Cerebellar nuclear complex (tissue), 1 donor: ENCODE data around the gene RRBP1.

ENCODE experiments used
- DNase-seq, 2 experiments: peaks; one replicate each; lab custom pipeline; 2025; lab: John Stamatoyannopoulos, UW

RRBP1 gene

GRCh38 chr20:17683218-17684076, 1.4 kb upstream of the RRBP1 start:
- DNase-seq, result no peak

DNA sequence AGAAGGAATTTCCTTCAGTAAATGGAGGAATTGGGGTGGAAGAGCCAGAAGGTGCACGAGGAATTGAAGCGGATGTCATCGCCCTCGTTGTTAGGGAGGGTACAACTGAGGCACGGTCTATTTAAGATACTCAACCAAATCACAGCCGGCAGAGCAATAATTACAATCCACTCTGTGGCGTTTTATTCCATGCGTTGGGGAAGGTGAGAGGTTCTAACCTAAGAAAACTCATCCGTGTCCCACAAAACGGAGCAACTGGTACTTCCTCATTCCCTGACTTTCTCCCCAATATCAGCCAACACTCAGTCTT, 802 bp upstream of the RRBP1 start:
- DNase-seq, result no peak

DNA sequence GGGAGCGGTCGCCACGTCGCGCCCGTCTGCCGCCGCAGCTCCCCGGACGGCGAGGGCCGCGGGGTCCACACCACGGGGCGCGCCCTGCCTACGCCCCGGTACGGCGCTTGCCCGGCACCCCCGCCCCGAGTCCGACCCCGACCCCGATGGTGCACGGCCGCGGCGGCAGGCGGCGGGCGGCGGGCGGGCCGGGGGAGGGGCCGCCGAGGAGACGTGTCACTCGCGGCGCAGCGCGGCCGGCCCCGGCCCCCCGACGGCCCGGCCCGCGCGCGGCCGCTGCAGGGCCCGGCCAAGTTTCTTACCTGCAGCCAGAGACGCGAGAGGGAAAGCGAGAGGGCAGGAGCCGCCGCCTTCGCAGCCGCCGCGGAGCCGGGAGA, 328 bp downstream of the RRBP1 start:
- no peak for DNase-seq

GRCh38 chr20:17680836-17681725, 961 bp downstream of the RRBP1 start:
- DNase-seq, result no peak

GRCh38 chr20:17679941-17680835, 1.9 kb downstream of the RRBP1 start:
- no peak for DNase-seq

- no peak for DNase-seq
These were observed 3.2 kb downstream of the RRBP1 start for GRCh38 chr20:17678886-17679285.

DNA sequence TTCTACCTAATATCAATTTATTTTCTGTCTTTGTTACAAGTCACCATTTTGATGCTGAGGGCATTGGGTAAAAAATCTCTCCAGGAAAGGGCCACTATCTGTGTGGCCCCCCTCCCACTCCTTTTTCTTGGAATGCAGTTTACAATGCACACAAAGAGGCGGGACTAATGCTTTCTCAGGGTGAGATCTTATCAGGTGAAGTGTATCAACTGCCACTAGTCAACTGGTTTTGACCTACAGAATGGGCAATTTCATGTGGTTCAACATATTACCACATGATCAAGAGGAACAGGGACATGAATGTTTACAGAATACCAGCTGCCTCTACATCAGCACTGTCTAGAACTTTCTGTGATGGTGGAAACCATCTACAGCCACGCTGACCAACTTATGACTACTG, 3.7 kb downstream of the RRBP1 start:
- DNase-seq, result no peak

- DNase-seq, result no peak
These were observed 5.1 kb downstream of the RRBP1 start for GRCh38 chr20:17676942-17677341.

DNA sequence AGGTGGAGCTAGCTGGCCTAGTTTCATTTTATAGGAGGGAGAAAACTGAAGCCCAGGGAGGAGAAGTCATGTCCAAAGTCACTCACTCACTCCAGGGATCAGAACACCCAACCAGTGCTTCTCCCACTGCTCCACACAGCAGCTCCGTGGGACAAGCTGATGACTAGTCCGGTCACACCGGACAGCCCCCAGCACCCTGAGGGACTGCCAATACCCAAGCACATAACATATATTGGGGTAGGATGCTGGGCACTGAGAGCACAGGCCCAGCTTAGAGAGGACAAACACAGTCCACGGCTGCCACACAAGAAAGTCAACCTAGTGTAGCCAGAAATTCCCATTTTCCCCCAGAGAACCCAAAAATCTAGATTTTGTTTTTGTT, 5.7 kb downstream of the RRBP1 start:
- no peak for DNase-seq

DNA sequence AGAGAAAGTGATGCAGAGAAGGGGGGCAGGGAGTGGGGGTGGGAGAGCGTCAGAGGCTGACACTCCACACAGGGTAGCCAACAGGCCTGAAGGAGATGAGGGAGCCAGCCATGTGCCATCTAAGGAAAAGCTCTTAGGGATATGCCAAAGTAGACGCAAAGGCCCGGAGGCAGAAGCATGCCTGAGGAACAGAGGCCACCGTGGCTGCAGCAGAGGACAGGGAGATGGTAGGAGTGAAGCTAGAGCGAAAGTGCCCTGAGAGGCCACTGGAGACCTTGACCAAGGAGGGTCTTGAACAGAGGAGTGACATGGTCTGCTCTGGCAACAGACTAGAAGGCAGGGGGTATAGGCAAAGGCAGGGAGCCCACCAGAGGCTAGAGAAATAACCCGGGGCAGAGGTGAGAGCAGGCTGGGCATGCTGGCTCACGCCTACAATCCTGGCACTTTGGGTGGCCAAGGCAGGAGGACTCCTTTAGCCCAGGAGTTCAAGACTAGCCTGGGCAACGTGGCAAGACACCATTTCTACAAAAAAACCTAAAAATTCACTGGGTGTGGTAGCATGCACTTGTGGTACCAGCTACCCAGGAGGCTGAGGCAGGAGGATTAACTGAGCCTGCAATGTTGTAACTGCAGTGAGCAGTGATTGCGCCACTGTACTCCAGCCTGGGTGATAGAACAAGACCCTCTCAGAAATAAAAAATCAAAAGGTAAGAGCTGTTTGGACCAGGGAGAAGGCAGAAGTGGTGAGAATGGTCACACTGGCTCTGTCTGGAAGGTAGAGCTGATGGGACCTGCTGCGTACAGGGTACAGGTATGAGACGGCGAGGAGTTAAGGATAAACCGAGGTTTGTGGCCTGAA, 6.3 kb downstream of the RRBP1 start:
- no peak for DNase-seq

- no peak for DNase-seq
These were observed 7.1 kb downstream of the RRBP1 start for GRCh38 chr20:17674722-17675518.

GRCh38 chr20:17673084-17673483, 9.0 kb downstream of the RRBP1 start:
- DNase-seq, result no peak

- no peak for DNase-seq
These were observed 10.5 kb downstream of the RRBP1 start for GRCh38 chr20:17671565-17671964.

DNA sequence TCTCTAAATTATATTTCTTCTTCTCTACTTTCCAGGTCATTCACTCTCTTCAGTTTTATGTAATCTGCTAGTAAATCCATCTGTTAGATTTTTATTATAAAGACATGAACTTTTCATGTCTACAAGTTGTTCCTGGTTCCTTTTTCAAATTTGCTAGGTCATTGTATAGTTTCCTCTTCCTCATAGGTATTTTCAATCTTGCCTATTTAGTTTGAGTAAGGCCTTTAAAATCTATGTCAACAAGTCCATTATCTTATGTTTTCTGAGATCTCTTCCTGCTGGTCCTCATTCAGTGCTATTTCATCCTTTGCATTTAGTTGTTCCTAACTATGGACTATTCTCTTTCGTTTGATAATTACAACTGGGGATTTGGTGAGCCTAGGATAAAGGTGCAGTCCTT, 11.0 kb downstream of the RRBP1 start:
- DNase-seq, result no peak

DNA sequence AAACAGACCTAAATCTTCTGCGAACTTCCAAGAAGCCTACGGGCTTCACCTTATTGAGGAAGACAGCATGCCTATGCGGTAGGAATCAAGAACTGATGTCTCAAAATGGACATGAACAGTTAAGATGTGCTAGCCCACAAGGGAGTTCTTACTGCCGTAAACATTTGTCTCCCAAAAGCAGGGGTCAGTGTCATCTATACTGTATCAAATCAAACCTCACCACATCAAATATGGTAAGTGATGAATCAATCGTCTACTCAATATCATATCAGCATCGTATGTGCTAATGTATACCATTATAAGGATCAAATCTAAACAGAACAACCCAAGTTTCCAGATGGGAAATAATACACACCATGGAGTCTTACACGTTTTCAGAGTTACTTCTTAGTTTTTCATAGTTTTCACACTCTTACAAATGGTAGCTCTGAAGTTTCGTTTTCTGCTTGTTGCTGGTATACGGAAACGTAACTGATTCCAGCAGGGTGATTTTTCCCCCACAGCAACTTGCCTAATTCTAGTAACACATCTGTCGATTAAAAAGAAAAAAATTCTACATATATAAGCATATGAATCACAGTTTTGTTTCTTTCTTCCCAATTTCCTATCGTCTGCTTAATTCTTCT, 12.6 kb downstream of the RRBP1 start:
- no peak for DNase-seq

DNA sequence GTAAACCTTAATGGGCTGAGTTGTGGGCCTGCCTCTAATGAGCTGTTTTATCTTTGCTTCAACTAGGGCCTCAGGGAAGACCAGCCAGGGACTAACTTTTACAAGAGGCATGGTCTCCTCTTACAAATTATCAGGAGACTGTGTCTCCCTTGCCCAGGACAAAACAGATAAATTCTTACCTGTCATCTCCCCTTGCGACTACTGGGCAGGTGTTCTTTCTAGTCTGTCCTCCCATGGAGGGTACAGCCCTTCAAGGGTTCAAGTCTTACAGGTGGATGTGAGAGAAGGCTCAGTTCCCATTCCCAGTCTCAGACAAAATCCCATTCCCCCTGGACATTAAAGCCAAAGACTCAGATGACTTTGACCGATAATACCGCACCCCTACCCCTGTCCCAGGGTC, 13.6 kb downstream of the RRBP1 start:
- no peak for DNase-seq

DNA sequence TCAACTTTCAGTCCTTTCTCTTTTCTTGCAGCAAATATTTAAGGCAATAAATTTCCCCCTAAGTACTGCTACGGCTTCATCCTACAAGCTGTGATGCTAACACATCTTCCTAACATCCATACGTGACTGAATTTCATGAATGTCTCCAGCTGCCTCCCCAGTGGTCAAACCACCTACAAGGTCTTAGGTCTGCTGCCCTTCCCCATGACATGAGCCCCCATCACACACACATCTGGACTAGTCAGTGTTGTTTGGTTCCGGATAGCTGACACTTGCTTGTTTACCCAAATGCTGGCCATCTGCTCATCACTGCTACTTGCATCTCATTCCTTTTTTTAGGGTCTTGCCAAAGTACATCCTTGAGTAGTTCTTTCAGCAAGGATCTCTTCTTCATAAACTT, 14.6 kb downstream of the RRBP1 start:
- DNase-seq, result no peak

GRCh38 chr20:17666481-17666880, 15.6 kb downstream of the RRBP1 start:
- no peak for DNase-seq

- no peak for DNase-seq
These were observed 16.3 kb downstream of the RRBP1 start for GRCh38 chr20:17665756-17666155.

DNA sequence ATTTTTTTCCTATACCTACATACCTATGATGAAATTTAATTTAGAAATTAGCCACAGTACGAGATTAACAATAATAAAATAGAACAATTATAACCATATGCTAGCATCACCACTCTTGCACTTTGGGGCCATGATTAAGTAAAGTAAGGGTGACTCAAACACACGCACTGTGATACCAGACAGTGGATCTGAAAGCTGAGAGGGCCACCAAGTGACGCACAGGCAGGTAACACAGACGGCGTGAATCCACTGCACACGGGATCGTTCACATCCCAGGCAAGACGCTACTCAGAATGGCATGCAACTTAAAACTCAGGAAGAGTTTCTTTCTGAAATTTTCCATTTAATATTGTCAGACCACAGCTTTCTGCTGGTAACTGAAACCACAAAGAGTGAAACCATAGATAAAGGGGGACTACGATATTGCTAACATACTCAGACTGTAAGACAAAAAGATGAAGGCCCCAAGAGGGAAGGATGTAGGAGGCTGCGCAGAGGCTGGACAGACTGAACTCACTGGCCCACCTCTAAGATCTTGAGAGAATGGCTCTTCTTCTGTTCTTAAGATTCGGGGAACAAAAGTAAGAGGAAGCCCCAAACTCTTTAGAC, 17.9 kb downstream of the RRBP1 start:
- DNase-seq, result no peak
